Pancreas (tissue), 10 donors: ENCODE results near the gene ABL2. TPM values are rescaled to one million over a fixed set of nuclear protein-coding genes. Genes with fewer than 3 reads are reported as not detected.

Experiments
- ATAC-seq, 4 donors: fragments of 200-7000 bp; cut with Tn5 transposase; one replicate each; pipeline versions ENCODE4 v1.8.0 to v1.9.1; 2020; ENCODE audit warnings: mild to moderate bottlenecking in 4 of 4, moderate library complexity in 4 of 4
- DNase-seq, 6 donors: peaks; one replicate each; pipeline ENCODE4 v3.0.0-alpha.2; 2020
- FAIRE-seq: peaks from 2 replicates; lab custom pipeline; 2012; peaks lifted over from hg19 to GRCh38; lab: Jason Lieb, UNC
- H3K27ac ChIP-seq, 4 donors: fragments of 200-600 bp; sonication (generic); 1 replicate in 3 of 4; 2 replicates in 1 of 4; pipeline versions ENCODE4 v1.5.0 to v1.8.0; 2020
- H3K27me3 ChIP-seq, 4 donors: fragments of 200-600 bp; one replicate each; pipeline ENCODE4 v1.8.0; 2021
- H3K36me3 ChIP-seq, 3 donors: fragments of 200-600 bp; sonication (generic) in 1 of 3; one replicate each; pipeline versions ENCODE4 v1.5.0 to v1.8.0; 2020 to 2021
- H3K4me1 ChIP-seq, 3 donors: fragments of 200-600 bp; one replicate each; pipeline ENCODE4 v1.8.0; 2021
- H3K4me3 ChIP-seq, 4 donors: fragments of 200-600 bp; sonication (generic) in 2 of 4; one replicate each; pipeline versions ENCODE4 v1.5.0 to v1.8.0; 2020 to 2021
- H3K9me3 ChIP-seq, 4 donors: fragments of 200-600 bp; one replicate each; pipeline ENCODE4 v1.8.0; 2021
- WGBS, 2 donors: extraction: QIAGEN DNeasy Blood & Tissue Kit; methylation state at CpG; one replicate each; pipeline ENCODE4 v1.1.7; 2013; 5-methylcytosine and 5-hydroxymethylcytosine counted together
- intact Hi-C, 3 donors: fragments of 100-400 bp; cut with DNase I; formaldehyde crosslinking; loops; one replicate each; pipeline versions ENCODE4 v1.11.1 to v1.14.2; 2022
- polyA plus RNA-seq, 2 donors: library from polyadenylated mRNA; stranded (reverse); fragments of 200-250 nt; gene quantifications; one replicate each; pipeline ENCODE4 v1.2.3, GENCODE V29; 2013
- total RNA-seq, 6 donors: library from RNA; stranded (reverse); fragmentation: NEBNext Ultra II Directional in 4 of 6; extraction: Animal tissue kit (Norgen Biotek cat#: 25700) in 4 of 6; gene quantifications; one replicate each; pipeline versions ENCODE4 v1.2.1 to v1.2.4, GENCODE V29; 2021 to 2023
- TF ChIP-seq, protein P1 (sequence below), 4 donors: fragments of 200-600 bp; sonication (generic) in 3 of 4; IDR thresholded peaks; one replicate each; pipeline versions ENCODE4 v1.5.0 to v1.8.0; 2021; ENCODE audit warnings: antibody characterized with exemption in 4 of 4
- donor health status: healthy with polysubstance abuse.
- donor health status: DM: no; HTN: no; CAD: no; lungs with moderate emphysema.
- donor health status: DM: no; HTN: no; CAD: no.
- donor health status: control.
- donor health status: control.
- donor health status: Bipolar disorder and iron deficiency.
- donor health status: DM: yes; HTN: yes; CAD: no.
- donor health status: DM: no; HTN: no; CAD: no.
- donor health status: DM: no; HTN: no; CAD: no.
- donor health status: DM: yes; HTN: yes; CAD: no.

ABL2 gene
- total and polyA plus RNA-seq, 8 donors, result 3.4 to 13.8 (median 8.9) TPM

DNA sequence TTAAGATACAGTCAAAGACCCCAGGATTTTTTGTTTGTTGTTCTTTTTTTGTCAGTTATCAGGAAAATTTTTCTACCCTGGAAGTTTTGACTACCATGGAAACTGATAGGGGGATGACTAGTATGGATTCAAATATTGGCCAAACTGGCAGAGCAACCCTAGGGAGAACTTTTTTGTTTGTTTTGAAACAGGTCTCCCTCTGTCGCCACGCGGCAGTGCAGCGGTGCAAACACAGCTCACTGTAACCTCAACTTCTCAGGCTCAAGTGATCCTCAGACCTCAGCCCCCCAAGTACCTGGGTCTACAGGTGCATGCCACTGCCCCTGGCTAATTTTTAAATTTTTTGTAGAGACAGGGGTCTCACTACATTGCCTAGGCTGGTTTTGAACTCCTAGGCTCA is 101.0 kb downstream of the ABL2 start:
- intact Hi-C loops, result no loop called here
- peaks cover 0 to 24% (median 8%) of the 10 kb centered on the region in 3 donors for H3K4me1 ChIP-seq
- 13 to 15% methylated on average over 4 of the region's 4 CpGs for WGBS, 2 donors
- H3K9me3 ChIP-seq, result no peaks in the 10 kb centered on the region
- no peak overlapping the region for H3K4me3 ChIP-seq
- FAIRE-seq (no peak), DNase-seq (no peak), ATAC-seq (peak; percentile 53 to 75 (median 71))
- TF ChIP-seq, protein P1, sequence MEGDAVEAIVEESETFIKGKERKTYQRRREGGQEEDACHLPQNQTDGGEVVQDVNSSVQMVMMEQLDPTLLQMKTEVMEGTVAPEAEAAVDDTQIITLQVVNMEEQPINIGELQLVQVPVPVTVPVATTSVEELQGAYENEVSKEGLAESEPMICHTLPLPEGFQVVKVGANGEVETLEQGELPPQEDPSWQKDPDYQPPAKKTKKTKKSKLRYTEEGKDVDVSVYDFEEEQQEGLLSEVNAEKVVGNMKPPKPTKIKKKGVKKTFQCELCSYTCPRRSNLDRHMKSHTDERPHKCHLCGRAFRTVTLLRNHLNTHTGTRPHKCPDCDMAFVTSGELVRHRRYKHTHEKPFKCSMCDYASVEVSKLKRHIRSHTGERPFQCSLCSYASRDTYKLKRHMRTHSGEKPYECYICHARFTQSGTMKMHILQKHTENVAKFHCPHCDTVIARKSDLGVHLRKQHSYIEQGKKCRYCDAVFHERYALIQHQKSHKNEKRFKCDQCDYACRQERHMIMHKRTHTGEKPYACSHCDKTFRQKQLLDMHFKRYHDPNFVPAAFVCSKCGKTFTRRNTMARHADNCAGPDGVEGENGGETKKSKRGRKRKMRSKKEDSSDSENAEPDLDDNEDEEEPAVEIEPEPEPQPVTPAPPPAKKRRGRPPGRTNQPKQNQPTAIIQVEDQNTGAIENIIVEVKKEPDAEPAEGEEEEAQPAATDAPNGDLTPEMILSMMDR (IDR thresholded peaks at IDR 0.05), result no peak
- no peaks in the 10 kb centered on the region for H3K36me3 ChIP-seq
- H3K27me3 ChIP-seq, result no peaks in the 10 kb centered on the region
- peak overlapping the region in 2 of 4 donors; percentile 20 to 23 for H3K27ac ChIP-seq

DNA sequence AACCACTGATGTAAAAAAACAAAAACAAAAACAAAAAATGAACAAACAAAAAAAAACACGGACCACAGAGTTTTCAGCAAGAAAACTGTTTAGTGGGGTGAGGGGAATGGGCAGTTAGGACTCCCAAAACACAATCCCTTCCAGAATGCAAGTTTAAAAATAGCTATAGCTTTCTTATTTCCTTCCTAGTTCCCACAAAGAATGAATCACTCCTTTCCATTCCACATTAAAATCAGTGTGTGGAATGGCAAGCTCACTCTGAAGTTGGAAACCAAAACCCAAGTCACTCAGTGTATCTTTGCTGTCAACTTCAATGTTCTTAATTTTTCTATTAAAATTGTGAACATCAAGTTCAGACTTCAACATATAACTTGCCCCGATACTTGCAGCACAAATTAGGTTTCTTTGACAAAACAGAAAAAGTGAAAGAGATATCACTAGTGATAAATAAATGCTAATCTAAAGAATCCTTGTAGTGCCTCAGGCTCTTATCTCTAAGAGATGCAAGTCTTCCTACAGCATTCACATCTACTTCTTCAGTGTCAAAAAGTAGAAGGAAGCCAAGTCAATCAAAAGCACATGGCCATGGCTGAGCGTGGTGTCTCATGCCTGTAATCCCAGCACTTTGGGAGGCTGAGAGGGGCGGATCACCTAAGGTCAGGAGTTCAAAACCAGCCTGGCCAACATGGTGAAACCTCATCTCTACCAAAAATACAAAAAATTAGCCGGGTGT is 102.1 kb downstream of the ABL2 start:
- H3K27me3 ChIP-seq, result no peaks in the 10 kb centered on the region
- DNase-seq, result no peak
- TF ChIP-seq, protein P1 (IDR thresholded peaks at IDR 0.05), result no peak
- no peak for ATAC-seq
- intact Hi-C loops, result no loop called here
- peak overlapping the region in 1 of 4 donors; percentile 53 for H3K27ac ChIP-seq
- no peaks in the 10 kb centered on the region for H3K36me3 ChIP-seq
- H3K9me3 ChIP-seq, result no peaks in the 10 kb centered on the region
- peaks cover 0 to 24% (median 8%) of the 10 kb centered on the region in 3 donors for H3K4me1 ChIP-seq
- no peak overlapping the region for H3K4me3 ChIP-seq
- FAIRE-seq, result no peak
- WGBS, 2 donors, result 85 to 90% methylated on average over 5 of the region's 5 CpGs

DNA sequence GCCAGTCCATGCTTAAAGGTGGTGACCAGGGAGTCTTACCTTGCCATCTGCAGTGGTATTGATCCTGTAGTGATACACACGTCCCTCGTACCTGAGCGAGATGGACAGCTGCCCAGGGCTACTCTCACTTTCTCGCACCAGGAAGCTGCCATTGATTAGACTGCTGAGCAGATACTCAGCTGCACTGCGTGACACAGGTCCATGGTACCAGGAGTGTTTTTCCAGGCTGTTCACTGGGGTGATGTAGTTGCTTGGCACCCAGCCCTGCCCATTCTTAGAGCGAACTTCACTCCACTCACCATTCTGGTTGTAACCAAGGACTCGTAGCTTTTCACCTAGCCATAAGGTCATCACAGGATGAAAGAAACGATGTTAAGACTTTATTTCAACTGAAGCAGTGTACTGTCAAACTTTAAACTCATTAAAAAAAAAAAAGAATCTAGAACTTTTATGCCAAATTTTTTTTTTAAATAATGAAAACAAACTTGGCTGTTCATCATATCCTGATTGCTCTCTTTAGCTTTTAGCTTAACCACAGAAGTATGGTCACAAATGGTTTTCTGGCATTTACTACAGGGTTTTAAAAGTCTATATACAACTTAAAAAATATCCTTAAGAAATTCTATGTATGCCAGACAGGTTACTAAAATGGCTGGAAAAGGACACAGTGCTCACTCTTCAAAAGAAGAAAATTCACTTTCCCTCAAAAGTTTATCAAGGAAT is 103.0 kb downstream of the ABL2 start:
- peaks cover 0 to 24% (median 8%) of the 10 kb centered on the region in 3 donors for H3K4me1 ChIP-seq
- no peaks in the 10 kb centered on the region for H3K9me3 ChIP-seq
- 57 to 59% methylated on average over 8 of the region's 8 CpGs for WGBS, 2 donors
- H3K36me3 ChIP-seq, result no peaks in the 10 kb centered on the region
- TF ChIP-seq, protein P1 (IDR thresholded peaks at IDR 0.05), result no peak
- no peaks in the 10 kb centered on the region for H3K27me3 ChIP-seq
- no peak overlapping the region for H3K4me3 ChIP-seq
- H3K27ac ChIP-seq, result peak overlapping the region in 2 of 4 donors; percentile 53
- FAIRE-seq (no peak), ATAC-seq (peak in 3 of 4 donors; percentile 57 to 69 (median 63)), DNase-seq (peak in 4 of 6 donors; percentile 20 to 40 (median 32))
- intact Hi-C loops, result no loop called here

DNA sequence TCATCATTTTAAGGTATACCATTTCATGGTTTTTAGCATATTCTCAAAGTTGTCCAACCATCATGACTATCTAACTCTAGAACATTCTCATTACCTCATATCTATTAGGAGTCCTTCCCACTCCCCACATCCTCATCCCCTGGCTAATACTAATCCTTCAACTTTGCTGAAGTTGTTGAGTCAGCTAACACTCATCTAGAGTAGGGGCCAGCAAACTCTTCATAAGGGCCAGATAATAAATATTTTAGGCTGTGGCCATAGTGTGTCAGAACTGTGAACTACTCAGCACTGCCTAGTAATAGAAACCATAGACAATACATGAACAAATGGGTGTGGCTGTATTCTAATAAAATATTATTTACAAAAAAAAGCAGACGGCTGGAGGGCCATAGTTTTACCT is 104.6 kb downstream of the ABL2 start:
- DNase-seq, result no peak
- no peaks in the 10 kb centered on the region for H3K36me3 ChIP-seq
- no peak overlapping the region for H3K27ac ChIP-seq
- intact Hi-C loops, result no loop called here
- 91 to 93% methylated on average over 1 of the region's 1 CpG for WGBS, 2 donors
- H3K27me3 ChIP-seq, result no peaks in the 10 kb centered on the region
- H3K4me1 ChIP-seq, result peaks cover 0 to 20% (median 8%) of the 10 kb centered on the region in 3 donors
- FAIRE-seq, result no peak
- H3K9me3 ChIP-seq, result no peaks in the 10 kb centered on the region
- no peak for ATAC-seq
- TF ChIP-seq, protein P1 (IDR thresholded peaks at IDR 0.05), result no peak
- H3K4me3 ChIP-seq, result no peak overlapping the region
